Measurements from ENCODE around the gene SCYL3.
A peak's percentile ranks its signal among the peaks of the same experiment; 100 is the strongest.
"Not testable (repeated sequence)": the region's sequence is repeated elsewhere in the genome, so short reads cannot be mapped to it uniquely, and the experiment has no call there.

SCYL3 gene

GRCh38 chr1:169866577-169866976, 27.1 kb downstream of the SCYL3 start:
- ATAC-seq, result no peak
- Mint-ChIP-seq H3K27ac (no peak overlapping the region), H3K27me3 (no peaks in the 10 kb centered on the region), H3K9me3 (no peaks in the 10 kb centered on the region), H3K4me1 (peaks cover 5% of the 10 kb centered on the region), H3K4me3 (no peak overlapping the region)
- no peak for DNase-seq

GRCh38 chr1:169864531-169864930, 29.2 kb downstream of the SCYL3 start:
- not testable (repeated sequence) for H3K27ac Mint-ChIP-seq, H3K4me1 Mint-ChIP-seq, H3K27me3 Mint-ChIP-seq, H3K4me3 Mint-ChIP-seq, DNase-seq, ATAC-seq, H3K9me3 Mint-ChIP-seq

GRCh38 chr1:169860750-169861149, 32.9 kb downstream of the SCYL3 start:
- no peak for DNase-seq
- H3K27ac Mint-ChIP-seq, result no peak overlapping the region
- no peaks in the 10 kb centered on the region for H3K27me3 Mint-ChIP-seq
- no peaks in the 10 kb centered on the region for H3K9me3 Mint-ChIP-seq
- ATAC-seq, result no peak
- H3K4me1 Mint-ChIP-seq, result no peaks in the 10 kb centered on the region
- H3K4me3 Mint-ChIP-seq, result no peak overlapping the region

GRCh38 chr1:169860187-169860586, 33.5 kb downstream of the SCYL3 start:
- ATAC-seq (no peak), DNase-seq (no peak)
- Mint-ChIP-seq H3K9me3 (no peaks in the 10 kb centered on the region), H3K27me3 (no peaks in the 10 kb centered on the region), H3K27ac (no peak overlapping the region), H3K4me1 (no peaks in the 10 kb centered on the region), H3K4me3 (no peak overlapping the region)

- Mint-ChIP-seq H3K27ac (no peak overlapping the region), H3K4me3 (no peak overlapping the region), H3K4me1 (no peaks in the 10 kb centered on the region), H3K9me3 (no peaks in the 10 kb centered on the region), H3K27me3 (no peaks in the 10 kb centered on the region)
- DNase-seq, result no peak
- no peak for ATAC-seq
Measured at GRCh38 chr1:169859001-169859400, 34.7 kb downstream of the SCYL3 start.

GRCh38 chr1:169858467-169858866, 35.2 kb downstream of the SCYL3 start:
- no peaks in the 10 kb centered on the region for H3K27me3 Mint-ChIP-seq
- no peak overlapping the region for H3K27ac Mint-ChIP-seq
- no peak for ATAC-seq
- no peak overlapping the region for H3K4me3 Mint-ChIP-seq
- H3K9me3 Mint-ChIP-seq, result no peaks in the 10 kb centered on the region
- no peak for DNase-seq
- no peaks in the 10 kb centered on the region for H3K4me1 Mint-ChIP-seq

- no peaks in the 10 kb centered on the region for H3K4me1 Mint-ChIP-seq
- H3K27me3 Mint-ChIP-seq, result no peaks in the 10 kb centered on the region
- no peaks in the 10 kb centered on the region for H3K9me3 Mint-ChIP-seq
- H3K4me3 Mint-ChIP-seq, result no peak overlapping the region
- DNase-seq (no peak), ATAC-seq (no peak)
- peak overlapping the region in 1 of 2 donors; percentile 51 for H3K27ac Mint-ChIP-seq
Measured at GRCh38 chr1:169853341-169853740, 40.4 kb downstream of the SCYL3 start.

GRCh38 chr1:169849346-169850022, 44.2 kb downstream of the SCYL3 start:
- DNase-seq, result no peak
- H3K27me3 Mint-ChIP-seq, result no peaks in the 10 kb centered on the region
- H3K27ac Mint-ChIP-seq, result no peak overlapping the region
- no peak overlapping the region for H3K4me3 Mint-ChIP-seq
- no peaks in the 10 kb centered on the region for H3K9me3 Mint-ChIP-seq
- no peak for ATAC-seq
- peaks cover 9% of the 10 kb centered on the region for H3K4me1 Mint-ChIP-seq

GRCh38 chr1:169848456-169848855, 45.2 kb downstream of the SCYL3 start:
- DNase-seq (no peak), ATAC-seq (no peak)
- H3K9me3 Mint-ChIP-seq, result no peaks in the 10 kb centered on the region
- peaks cover 14% of the 10 kb centered on the region for H3K4me1 Mint-ChIP-seq
- no peaks in the 10 kb centered on the region for H3K27me3 Mint-ChIP-seq
- H3K27ac Mint-ChIP-seq, result no peak overlapping the region
- no peak overlapping the region for H3K4me3 Mint-ChIP-seq

- H3K9me3 Mint-ChIP-seq, result peaks cover 11 to 14% of the 10 kb centered on the region in 2 donors
- no peak for DNase-seq
- no peak overlapping the region for H3K27ac Mint-ChIP-seq
- H3K27me3 Mint-ChIP-seq, result no peaks in the 10 kb centered on the region
- no peak for ATAC-seq
- no peak overlapping the region for H3K4me3 Mint-ChIP-seq
- H3K4me1 Mint-ChIP-seq, result peaks cover 14% of the 10 kb centered on the region
Measured at GRCh38 chr1:169844941-169845608, 48.6 kb downstream of the SCYL3 start.

- no peak for ATAC-seq
- no peak overlapping the region for H3K27ac Mint-ChIP-seq
Measured at GRCh38 chr1:169838942-169839341, 54.8 kb downstream of the SCYL3 start.

GRCh38 chr1:169836198-169836597, 57.5 kb downstream of the SCYL3 start:
- no peak overlapping the region for H3K27ac Mint-ChIP-seq
- DNase-seq, result no peak

More at GRCh38 chr1:169838942-169839341, 54.8 kb downstream of the SCYL3 start:
- no peaks in the 10 kb centered on the region for H3K27me3 Mint-ChIP-seq
- H3K4me1 Mint-ChIP-seq, result peaks cover under 1% of the 10 kb centered on the region
- DNase-seq, result no peak
- H3K9me3 Mint-ChIP-seq, result peaks cover 17 to 29% of the 10 kb centered on the region in 2 donors
- no peak overlapping the region for H3K4me3 Mint-ChIP-seq

GRCh38 chr1:169835647-169836046, 58.0 kb downstream of the SCYL3 start:
- DNase-seq (no peak), ATAC-seq (no peak)
- Mint-ChIP-seq H3K27me3 (no peaks in the 10 kb centered on the region), H3K9me3 (peaks cover 9 to 21% of the 10 kb centered on the region in 2 donors), H3K4me3 (no peak overlapping the region), H3K4me1 (no peaks in the 10 kb centered on the region), H3K27ac (no peak overlapping the region)

More at GRCh38 chr1:169836198-169836597, 57.5 kb downstream of the SCYL3 start:
- ATAC-seq, result no peak
- Mint-ChIP-seq H3K4me1 (no peaks in the 10 kb centered on the region), H3K9me3 (peaks cover 15 to 27% of the 10 kb centered on the region in 2 donors), H3K4me3 (no peak overlapping the region), H3K27me3 (no peaks in the 10 kb centered on the region)

- H3K4me1 Mint-ChIP-seq, result no peaks in the 10 kb centered on the region
- ATAC-seq (no peak), DNase-seq (no peak)
- H3K27me3 Mint-ChIP-seq, result no peaks in the 10 kb centered on the region
- no peak overlapping the region for H3K4me3 Mint-ChIP-seq
- no peak overlapping the region for H3K27ac Mint-ChIP-seq
- H3K9me3 Mint-ChIP-seq, result peaks cover 5 to 13% of the 10 kb centered on the region in 2 donors
Measured at GRCh38 chr1:169834869-169835268, 58.8 kb downstream of the SCYL3 start.

GRCh38 chr1:169833179-169833901, 60.4 kb downstream of the SCYL3 start:
- no peak overlapping the region for H3K4me3 Mint-ChIP-seq
- no peaks in the 10 kb centered on the region for H3K27me3 Mint-ChIP-seq
- DNase-seq, result no peak
- H3K9me3 Mint-ChIP-seq, result no peaks in the 10 kb centered on the region
- H3K27ac Mint-ChIP-seq, result no peak overlapping the region
- no peak for ATAC-seq
- no peaks in the 10 kb centered on the region for H3K4me1 Mint-ChIP-seq

- no peaks in the 10 kb centered on the region for H3K9me3 Mint-ChIP-seq
- no peaks in the 10 kb centered on the region for H3K27me3 Mint-ChIP-seq
- no peak for DNase-seq
- no peak overlapping the region for H3K27ac Mint-ChIP-seq
- no peaks in the 10 kb centered on the region for H3K4me1 Mint-ChIP-seq
- no peak for ATAC-seq
- H3K4me3 Mint-ChIP-seq, result no peak overlapping the region
Measured at GRCh38 chr1:169829671-169830070, 64.0 kb downstream of the SCYL3 start.

Data from stimulated activated naive CD8-positive, alpha-beta T cell treated with anti-CD3 and anti-CD28 coated beads, Interleukin-15, amount 100 ng/mL, for 72 hours (primary cell).